Heart left ventricle (tissue), 16 donors: ENCODE data around the gene SREBF1. TPM values are rescaled to one million over a fixed set of nuclear protein-coding genes. Genes with fewer than 3 reads are reported as not detected.
A peak's percentile ranks its signal among the peaks of the same experiment; 100 is the strongest.

ENCODE experiments used
- ATAC-seq, 4 donors: fragments of 200-7000 bp; cut with Tn5 transposase; one replicate each; pipeline ENCODE4 v1.9.1; 2020 to 2022; ENCODE audit warnings: moderate library complexity in 4 of 4, mild to moderate bottlenecking in 3 of 4, moderate number of reproducible peaks in 1 of 4
- DNase-seq, 5 donors: peaks; one replicate each; pipeline ENCODE4 v3.0.0-alpha.2; 2020
- H3K27ac ChIP-seq, 12 donors: fragments of 200-600 bp; sonication (generic) in 4 of 12; one replicate each; pipeline versions ENCODE4 v1.5.0 to v1.8.0; 2016 to 2022; ENCODE audit warnings: mild to moderate bottlenecking in 2 of 12
- H3K27me3 ChIP-seq, 9 donors: fragments of 200-600 bp; sonication (generic) in 2 of 9; one replicate each; pipeline versions ENCODE4 v1.5.1 to v1.8.0; 2016 to 2022; ENCODE audit warnings: mild to moderate bottlenecking in 3 of 9
- H3K36me3 ChIP-seq, 9 donors: fragments of 200-600 bp; sonication (generic) in 2 of 9; one replicate each; pipeline versions ENCODE4 v1.5.0 to v1.8.0; 2018 to 2022; ENCODE audit warnings: mild to moderate bottlenecking in 2 of 9
- H3K4me1 ChIP-seq, 12 donors: fragments of 200-600 bp; sonication (generic) in 4 of 12; one replicate each; pipeline versions ENCODE4 v1.5.0 to v1.8.0; 2016 to 2022; ENCODE audit warnings: mild to moderate bottlenecking in 3 of 12
- H3K4me3 ChIP-seq, 12 donors: fragments of 200-600 bp; sonication (generic) in 4 of 12; one replicate each; pipeline versions ENCODE4 v1.5.0 to v1.8.0; 2017 to 2022; ENCODE audit warnings: mild to moderate bottlenecking in 9 of 12, moderate library complexity in 4 of 12
- H3K9me3 ChIP-seq, 12 donors: fragments of 200-600 bp; sonication (generic) in 4 of 12; one replicate each; pipeline versions ENCODE4 v1.5.0 to v1.8.0; 2016 to 2022; ENCODE audit warnings: mild to moderate bottlenecking in 1 of 12
- POLR2A ChIP-seq, 2 donors: fragments of 450-650 bp; IDR thresholded peaks; one replicate each; pipeline ENCODE4 v1.6.1; 2017; ENCODE audit warnings: antibody characterized with exemption in 2 of 2, mild to moderate bottlenecking in 2 of 2, moderate library complexity in 2 of 2
- WGBS, 4 donors: extraction: QIAGEN DNeasy Blood & Tissue Kit in 2 of 4; methylation state at CpG; one replicate each; pipeline versions ENCODE4 v1.1.5 to v1.1.7; 2013 to 2018; 5-methylcytosine and 5-hydroxymethylcytosine counted together
- intact Hi-C, 10 donors: fragments of 100-400 bp; cut with DNase I; formaldehyde crosslinking; loops; one replicate each; pipeline versions ENCODE4 v1.11.1 to v1.14.2; 2022
- polyA plus RNA-seq, 2 donors: library from polyadenylated mRNA; stranded (reverse); fragments of 200-250 nt; gene quantifications; one replicate each; pipeline ENCODE4 v1.2.3, GENCODE V29; 2013
- total RNA-seq, 9 donors: library from RNA; depleted of rRNA in 2 of 9; stranded (reverse); fragments of >200 nt in 2 of 9; fragmentation: NEBNext Ultra II Directional in 3 of 9; extraction: Animal tissue kit (Norgen Biotek cat#: 25700) in 3 of 9; gene quantifications; one replicate each; pipeline versions ENCODE4 v1.1.0 to v1.2.4, GENCODE V29; 2016 to 2023
- TF ChIP-seq, protein P1 (sequence below), 12 donors: fragments of 200-600 bp; sonication (generic) in 4 of 12; IDR thresholded peaks; one replicate each; pipeline versions ENCODE4 v1.5.0 to v1.8.0; 2018 to 2022; ENCODE audit warnings: antibody characterized with exemption in 12 of 12, mild to moderate bottlenecking in 5 of 12
- donor health status: ischemic (EF 13 %, LVEDD 7.1; RV severe dilation, severe dysfunction).
- donor health status: healthy with polysubstance abuse.
- donor health status: DM: no; HTN: yes; CAD: no.
- donor health status: DM: no; HTN: no; CAD: no.
- donor health status: ischemic (EF 25% LVEDD 6.9; RV normal size, moderate dysfunction).
- donor health status: ischemic (EF 25% LVEDD 5.7; RV mildly dilated, moderate dysfunction).
- donor health status: healthy.
- donor health status: DM: yes; HTN: yes; CAD: no.
- donor health status: ischemic (EF 35%, LVEDD 5.7; RV mildly dilated, moderate dysfunction).
- donor health status: nonischemic (EF 11% LVEDD 7.7; RV severe dilation, severe dysfunction).
- donor health status: DM: yes; HTN: yes; CAD: no.
- donor health status: PGD.
- donor health status: ischemic (EF 29% LVEDD 5.4; RV normal size, mild dysfunction).
- donor health status: nonischemic (EF 23%, LVEDD 6.1; RV moderate dilation, normal function).

SREBF1 gene
- total and polyA plus RNA-seq, 11 donors, result 12.8 to 55.2 (median 21.4) TPM

DNA sequence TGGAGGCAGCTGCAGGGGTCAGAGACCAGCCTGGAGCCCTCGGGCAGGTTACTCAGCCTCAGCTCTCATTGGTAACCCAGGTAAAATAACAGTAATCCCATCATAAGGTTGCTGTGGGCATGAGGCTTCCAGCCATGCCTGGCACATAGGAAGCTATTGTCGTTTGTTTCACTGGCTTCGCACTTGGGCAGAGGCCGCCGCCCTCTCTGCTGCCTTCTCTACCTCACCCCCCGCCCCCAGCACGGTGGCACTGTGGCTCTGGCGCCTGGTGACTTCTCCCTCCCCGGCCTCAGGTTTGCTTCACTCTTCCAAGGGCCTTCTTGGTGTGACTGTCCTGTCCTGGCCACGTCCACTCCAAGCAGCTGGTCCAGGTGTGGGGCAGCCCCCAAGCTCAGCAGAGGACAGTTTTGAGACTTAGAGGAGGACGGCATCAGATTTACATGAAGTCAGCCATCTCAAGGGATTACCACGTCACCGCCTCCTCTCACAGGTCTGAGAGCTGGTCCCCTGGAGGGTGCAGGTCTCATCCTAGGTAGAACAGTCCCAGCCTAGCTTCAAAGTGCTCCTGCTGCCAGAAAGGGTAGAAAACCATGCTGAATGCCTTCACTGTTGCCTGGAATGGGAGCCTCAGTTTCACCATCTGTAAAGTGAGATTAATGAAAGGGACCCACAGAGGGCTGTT lies 34.8 kb downstream of the SREBF1 start:
- ATAC-seq (no peak), DNase-seq (no peak)
- H3K4me1 ChIP-seq, result peaks cover 0 to 31% (median 16%) of the 10 kb centered on the region in 12 donors
- TF ChIP-seq, protein P1, sequence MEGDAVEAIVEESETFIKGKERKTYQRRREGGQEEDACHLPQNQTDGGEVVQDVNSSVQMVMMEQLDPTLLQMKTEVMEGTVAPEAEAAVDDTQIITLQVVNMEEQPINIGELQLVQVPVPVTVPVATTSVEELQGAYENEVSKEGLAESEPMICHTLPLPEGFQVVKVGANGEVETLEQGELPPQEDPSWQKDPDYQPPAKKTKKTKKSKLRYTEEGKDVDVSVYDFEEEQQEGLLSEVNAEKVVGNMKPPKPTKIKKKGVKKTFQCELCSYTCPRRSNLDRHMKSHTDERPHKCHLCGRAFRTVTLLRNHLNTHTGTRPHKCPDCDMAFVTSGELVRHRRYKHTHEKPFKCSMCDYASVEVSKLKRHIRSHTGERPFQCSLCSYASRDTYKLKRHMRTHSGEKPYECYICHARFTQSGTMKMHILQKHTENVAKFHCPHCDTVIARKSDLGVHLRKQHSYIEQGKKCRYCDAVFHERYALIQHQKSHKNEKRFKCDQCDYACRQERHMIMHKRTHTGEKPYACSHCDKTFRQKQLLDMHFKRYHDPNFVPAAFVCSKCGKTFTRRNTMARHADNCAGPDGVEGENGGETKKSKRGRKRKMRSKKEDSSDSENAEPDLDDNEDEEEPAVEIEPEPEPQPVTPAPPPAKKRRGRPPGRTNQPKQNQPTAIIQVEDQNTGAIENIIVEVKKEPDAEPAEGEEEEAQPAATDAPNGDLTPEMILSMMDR (IDR thresholded peaks at IDR 0.05), result no peak
- no peak for TF ChIP-seq POLR2A (IDR thresholded peaks at IDR 0.05)
- H3K9me3 ChIP-seq, result no peaks in the 10 kb centered on the region
- 88 to 94% (median 93%) methylated on average over 13 of the region's 13 CpGs for WGBS, 4 donors
- intact Hi-C loops, result no loop called here
- no peaks in the 10 kb centered on the region for H3K27me3 ChIP-seq
- H3K4me3 ChIP-seq, result no peak overlapping the region
- H3K36me3 ChIP-seq, result peaks cover 0 to 52% (median 27%) of the 10 kb centered on the region in 9 donors
- no peak overlapping the region for H3K27ac ChIP-seq

DNA sequence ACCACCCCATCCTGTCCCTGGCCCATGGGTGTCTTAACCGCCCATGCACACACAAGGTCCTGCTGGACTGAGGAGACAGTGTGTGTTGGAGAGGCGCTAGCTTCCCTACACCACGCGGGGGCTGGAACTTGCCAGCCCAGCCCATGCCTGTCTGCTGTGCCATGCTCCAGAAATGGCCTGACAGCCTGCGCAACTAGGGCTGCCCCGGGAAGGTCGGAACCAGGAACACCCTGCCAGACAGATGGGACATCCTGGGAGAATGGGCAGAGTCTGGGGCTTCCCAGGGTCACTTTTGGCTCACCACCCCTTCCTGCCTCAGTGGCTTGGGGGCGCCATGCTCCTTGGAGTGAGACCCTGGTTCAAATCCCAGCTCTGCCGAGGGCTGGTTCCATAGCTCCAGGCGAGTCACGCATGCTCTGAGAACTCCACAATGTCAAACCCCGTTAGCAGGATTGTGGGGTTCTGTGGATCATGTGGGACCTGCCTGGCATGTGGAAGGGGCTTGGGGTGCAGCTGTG lies 36.2 kb downstream of the SREBF1 start:
- 83 to 92% (median 90%) methylated on average over 11 to 12 of the region's 12 CpGs for WGBS, 4 donors
- Histone ChIP-seq H3K27ac (no peak overlapping the region), H3K27me3 (no peaks in the 10 kb centered on the region), H3K4me1 (peaks cover 0 to 17% (median 5%) of the 10 kb centered on the region in 12 donors), H3K4me3 (no peak overlapping the region), H3K36me3 (peaks cover 0 to 65% (median 37%) of the 10 kb centered on the region in 9 donors), H3K9me3 (no peaks in the 10 kb centered on the region)
- TF ChIP-seq POLR2A (IDR thresholded peaks at IDR 0.05), result no peak
- TF ChIP-seq, protein P1 (IDR thresholded peaks at IDR 0.05), result no peak
- no peak for DNase-seq
- peak in 2 of 4 donors; percentile 43 to 44 for ATAC-seq
- intact Hi-C loops, result no loop called here

DNA sequence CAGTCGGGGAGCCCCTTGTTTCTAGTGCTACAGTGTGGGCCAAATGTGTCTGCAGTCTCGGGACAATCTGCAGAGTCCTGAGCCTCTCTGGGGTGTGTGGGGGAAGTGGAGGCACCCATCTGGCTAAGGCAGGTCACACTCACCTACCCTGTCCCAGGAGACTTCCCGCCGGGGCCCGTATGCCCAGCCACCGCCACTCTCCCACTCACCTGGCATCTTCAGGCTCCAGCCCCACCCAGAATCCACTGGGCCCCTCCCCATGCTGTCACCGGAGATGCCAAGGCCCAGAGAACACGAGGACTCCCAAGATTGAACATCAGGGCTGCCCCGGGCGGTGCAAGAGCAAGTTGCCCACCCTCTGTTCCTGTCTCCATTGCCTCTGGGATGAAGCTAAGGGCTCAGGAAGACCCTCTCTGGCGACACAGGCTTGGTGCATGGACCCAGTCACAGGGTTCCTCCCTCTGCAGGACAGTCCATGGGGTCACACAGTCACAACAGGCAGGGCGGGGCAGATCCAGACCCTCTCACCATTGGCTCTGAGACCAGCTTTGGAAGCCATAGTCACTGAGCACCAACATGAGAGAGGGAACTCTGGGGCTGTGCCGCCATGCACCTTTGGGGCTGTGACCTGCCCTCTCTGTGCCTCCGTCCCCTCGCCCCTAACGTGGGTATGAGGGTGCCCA lies 38.1 kb downstream of the SREBF1 start:
- Histone ChIP-seq H3K4me1 (peaks cover 0 to 18% (median 5%) of the 10 kb centered on the region in 12 donors), H3K9me3 (no peaks in the 10 kb centered on the region), H3K27ac (no peak overlapping the region), H3K4me3 (no peak overlapping the region), H3K27me3 (no peaks in the 10 kb centered on the region), H3K36me3 (peaks cover 0 to 68% (median 44%) of the 10 kb centered on the region in 9 donors)
- intact Hi-C loops, result no loop called here
- DNase-seq (no peak), ATAC-seq (no peak)
- WGBS, 4 donors, result 90 to 92% (median 92%) methylated on average over 11 to 16 of the region's 16 CpGs
- no peak for TF ChIP-seq POLR2A (IDR thresholded peaks at IDR 0.05)
- TF ChIP-seq, protein P1 (IDR thresholded peaks at IDR 0.05), result no peak

DNA sequence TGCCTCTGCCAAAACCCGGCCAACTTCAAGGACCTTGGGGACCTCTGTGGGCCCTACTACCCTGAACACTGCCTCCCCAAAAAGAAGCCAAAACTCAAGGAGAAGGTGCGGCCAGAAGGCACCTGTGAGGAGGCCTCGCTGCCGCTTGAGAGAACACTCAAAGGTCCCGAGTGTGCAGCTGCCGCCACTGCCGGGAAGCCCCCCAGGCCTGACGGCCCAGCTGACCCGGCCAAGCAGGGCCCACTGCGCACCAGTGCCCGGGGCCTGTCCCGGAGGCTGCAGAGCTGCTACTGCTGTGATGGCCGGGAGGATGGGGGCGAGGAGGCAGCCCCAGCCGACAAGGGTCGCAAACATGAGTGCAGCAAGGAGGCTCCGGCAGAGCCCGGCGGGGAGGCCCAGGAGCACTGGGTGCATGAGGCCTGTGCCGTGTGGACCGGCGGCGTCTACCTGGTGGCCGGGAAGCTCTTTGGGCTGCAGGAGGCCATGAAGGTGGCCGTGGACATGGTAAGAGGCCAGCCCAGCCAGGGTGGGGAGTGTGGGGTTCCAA lies 38.7 kb downstream of the SREBF1 start:
- intact Hi-C loops, result no loop called here
- TF ChIP-seq, protein P1 (IDR thresholded peaks at IDR 0.05), result no peak
- no peak for TF ChIP-seq POLR2A (IDR thresholded peaks at IDR 0.05)
- DNase-seq (no peak), ATAC-seq (no peak)
- H3K27ac ChIP-seq, result no peak overlapping the region
- no peaks in the 10 kb centered on the region for H3K27me3 ChIP-seq
- H3K4me3 ChIP-seq, result no peak overlapping the region
- peaks cover 3 to 24% (median 12%) of the 10 kb centered on the region in 12 donors for H3K4me1 ChIP-seq
- no peaks in the 10 kb centered on the region for H3K9me3 ChIP-seq
- H3K36me3 ChIP-seq, result peaks cover 0 to 70% (median 45%) of the 10 kb centered on the region in 9 donors
- WGBS, 4 donors, result 92 to 95% (median 94%) methylated on average over 12 to 25 of the region's 25 CpGs
